T-helper 1 cell treated with Interleukin-12 subunit alpha and Interleukin-12 subunit beta and Interleukin-4 antibody, amounts not matched to agents 30 μg/mL and 1 μg/mL, for 36 hours (primary cell): ENCODE results near the gene ZNF138.
"Not testable (repeated sequence)": the region's sequence is repeated elsewhere in the genome, so short reads cannot be mapped to it uniquely, and the experiment has no call there.

Experiments
- H3K27ac Mint-ChIP-seq: one replicate; pipeline ENCODE4 v1.8.0; 2021; ENCODE audit warnings: mild to moderate bottlenecking, mixed read lengths
- H3K27me3 Mint-ChIP-seq: one replicate; pipeline ENCODE4 v1.8.0; 2021; ENCODE audit warnings: low read depth, mixed read lengths
- H3K36me3 Mint-ChIP-seq: one replicate; pipeline ENCODE4 v1.8.0; 2021; ENCODE audit warnings: low read depth, mixed read lengths
- H3K4me1 Mint-ChIP-seq: one replicate; pipeline ENCODE4 v1.8.0; 2021; ENCODE audit warnings: low read depth, mixed read lengths
- H3K4me3 Mint-ChIP-seq: one replicate; pipeline ENCODE4 v1.8.0; 2021; ENCODE audit warnings: mild to moderate bottlenecking, moderate library complexity, mixed read lengths
- H3K9me3 Mint-ChIP-seq: one replicate; pipeline ENCODE4 v1.8.0; 2021; ENCODE audit warnings: mixed read lengths

The ZNF138 gene

DNA sequence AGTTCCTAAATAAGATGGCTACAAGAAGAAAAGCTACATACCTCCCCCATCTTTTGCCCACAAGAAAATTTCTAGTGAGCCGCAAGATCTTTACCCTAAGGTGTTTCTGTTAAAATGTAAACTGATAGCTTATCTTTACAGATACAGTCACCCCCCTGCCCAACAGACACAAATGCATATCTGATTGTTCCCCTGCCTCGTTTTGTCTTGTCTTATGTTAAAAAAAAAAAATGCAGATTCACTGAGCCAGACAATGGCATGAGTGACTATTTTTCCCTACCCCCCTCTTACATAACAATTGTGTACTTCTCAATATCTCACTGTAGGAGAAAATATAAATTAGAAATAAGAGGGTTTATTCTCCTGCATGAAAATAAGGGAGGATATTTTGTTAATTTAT, 8.5 kb downstream of the ZNF138 start:
- Mint-ChIP-seq H3K27me3 (no peaks in the 10 kb centered on the region), H3K9me3 (peaks cover 52% of the 10 kb centered on the region), H3K4me1 (peaks cover 4% of the 10 kb centered on the region), H3K4me3 (no peak overlapping the region), H3K27ac (no peak overlapping the region), H3K36me3 (peaks cover 66% of the 10 kb centered on the region)

DNA sequence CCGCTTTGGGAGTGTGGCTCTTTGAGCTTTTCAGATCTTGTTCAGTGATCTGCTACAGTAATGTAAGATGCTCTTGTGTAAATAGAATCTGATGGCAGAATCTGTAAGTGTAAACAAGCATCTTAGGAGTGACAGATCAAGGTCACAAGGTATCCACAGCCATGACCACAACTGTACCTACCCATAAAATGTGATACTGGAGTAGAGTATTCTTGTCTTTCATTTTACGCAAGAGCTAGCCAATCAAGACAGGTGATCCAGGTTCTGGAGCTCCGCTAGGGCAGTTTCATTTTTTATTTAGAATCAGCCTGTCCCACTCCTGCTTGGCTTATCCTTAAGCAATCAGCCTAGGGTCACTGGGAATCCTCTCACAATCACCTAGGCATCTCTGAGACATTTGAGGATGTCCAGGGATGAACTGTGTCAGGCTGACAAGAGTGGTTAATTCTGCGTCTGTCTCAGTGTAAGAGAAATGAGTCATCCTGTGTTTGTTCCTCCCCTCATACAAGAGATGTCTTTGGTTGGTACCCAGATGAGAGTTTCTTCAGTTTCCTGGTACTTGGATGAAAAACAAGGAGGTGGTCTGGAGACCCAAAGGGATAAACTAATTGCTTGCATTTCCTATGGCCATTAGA, 13.6 kb downstream of the ZNF138 start:
- no peak overlapping the region for H3K4me3 Mint-ChIP-seq
- H3K27ac Mint-ChIP-seq, result no peak overlapping the region
- peaks cover 35% of the 10 kb centered on the region for H3K9me3 Mint-ChIP-seq
- H3K4me1 Mint-ChIP-seq, result peaks cover 2% of the 10 kb centered on the region
- no peaks in the 10 kb centered on the region for H3K27me3 Mint-ChIP-seq
- H3K36me3 Mint-ChIP-seq, result peaks cover 37% of the 10 kb centered on the region

DNA sequence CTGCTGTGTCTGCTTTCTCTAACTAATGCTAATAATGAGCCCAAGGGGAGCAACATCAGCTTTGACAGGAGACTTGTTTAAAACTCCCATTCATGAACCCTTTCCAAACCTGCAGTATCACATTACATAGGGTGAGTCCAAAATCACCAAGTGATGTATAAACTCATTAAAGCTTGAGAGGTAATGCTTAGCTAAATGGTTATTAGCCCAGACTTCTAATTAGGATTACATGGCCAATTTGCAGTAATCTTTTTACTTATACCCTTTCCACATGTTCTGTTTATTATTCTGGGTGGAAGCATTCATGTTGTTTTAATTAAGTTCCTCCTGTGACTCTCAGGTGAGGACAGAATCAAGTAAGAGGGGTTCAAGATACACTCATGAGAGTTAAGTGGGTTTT, 17.5 kb downstream of the ZNF138 start:
- Mint-ChIP-seq H3K4me1 (no peaks in the 10 kb centered on the region), H3K4me3 (no peak overlapping the region), H3K36me3 (peaks cover 35% of the 10 kb centered on the region), H3K27me3 (no peaks in the 10 kb centered on the region), H3K9me3 (peaks cover 30% of the 10 kb centered on the region), H3K27ac (no peak overlapping the region)

DNA sequence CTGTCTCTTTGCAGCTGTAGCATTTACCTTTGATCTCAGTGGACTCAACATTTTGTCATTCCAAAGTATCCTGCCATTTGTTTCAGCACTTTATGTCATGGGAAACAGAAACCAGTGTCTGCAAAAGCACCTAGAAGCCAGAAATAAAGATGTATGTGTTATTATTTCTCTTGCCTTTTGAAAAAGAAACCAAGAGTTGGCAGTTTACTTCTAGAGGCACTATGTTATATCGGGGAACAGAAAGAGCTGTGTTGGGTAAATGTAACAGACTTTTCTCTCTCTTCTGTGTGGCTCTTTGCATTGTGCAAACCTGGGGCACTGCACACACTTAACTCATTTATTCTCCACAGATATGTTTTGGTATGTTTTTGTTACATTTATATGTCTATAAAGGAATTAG, 36.7 kb downstream of the ZNF138 start:
- H3K36me3 Mint-ChIP-seq, result peaks cover 21% of the 10 kb centered on the region

DNA sequence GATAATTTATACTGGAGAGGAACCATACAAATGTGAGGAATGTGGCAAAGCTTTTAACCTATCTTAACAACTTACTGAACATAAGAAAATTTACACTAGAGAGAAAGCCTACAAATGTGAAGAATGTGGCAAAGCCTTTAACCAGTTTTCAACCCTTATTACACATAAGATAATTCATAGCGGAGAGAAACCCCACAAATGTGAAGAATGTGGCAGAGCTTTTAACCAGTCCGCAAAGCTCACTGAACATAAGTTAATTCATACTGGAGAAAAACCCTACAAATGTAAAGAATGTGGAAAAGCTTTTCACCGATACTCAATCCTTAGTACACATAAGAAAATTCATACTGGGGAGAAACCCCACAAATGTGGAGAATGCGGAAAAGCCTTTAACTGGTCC, 37.9 kb downstream of the ZNF138 start:
- no peak overlapping the region for H3K4me3 Mint-ChIP-seq
- H3K27ac Mint-ChIP-seq, result no peak overlapping the region
- H3K4me1 Mint-ChIP-seq, result no peaks in the 10 kb centered on the region
- no peaks in the 10 kb centered on the region for H3K27me3 Mint-ChIP-seq
- H3K36me3 Mint-ChIP-seq, result peaks cover 21% of the 10 kb centered on the region
- peaks cover 70% of the 10 kb centered on the region for H3K9me3 Mint-ChIP-seq

More for the DNA sequence above, 36.7 kb downstream of the ZNF138 start:
- no peaks in the 10 kb centered on the region for H3K4me1 Mint-ChIP-seq
- H3K9me3 Mint-ChIP-seq, result peaks cover 60% of the 10 kb centered on the region
- no peak overlapping the region for H3K27ac Mint-ChIP-seq
- H3K27me3 Mint-ChIP-seq, result no peaks in the 10 kb centered on the region
- no peak overlapping the region for H3K4me3 Mint-ChIP-seq

DNA sequence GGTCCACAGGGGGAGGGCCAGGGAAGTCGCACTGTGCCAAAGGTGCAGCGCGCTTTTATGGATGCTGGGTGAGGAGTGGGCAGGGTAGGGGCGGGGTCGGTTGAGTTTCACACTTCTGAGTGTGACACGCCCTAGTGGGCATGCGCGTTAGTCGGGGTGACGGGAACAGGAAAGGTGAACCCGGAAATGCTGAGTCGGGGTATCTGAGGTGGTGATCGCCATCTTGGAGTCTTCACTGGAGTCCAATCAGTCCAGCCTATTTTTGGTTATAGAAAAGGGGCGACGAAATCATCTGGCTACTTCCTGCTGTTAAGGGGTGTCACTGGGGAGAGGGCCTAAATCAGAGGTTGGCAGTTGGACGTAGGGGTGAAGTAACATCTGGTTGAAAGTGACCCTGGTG, 40.8 kb downstream of the ZNF138 start:
- Mint-ChIP-seq H3K36me3 (peaks cover 20% of the 10 kb centered on the region), H3K4me1 (no peaks in the 10 kb centered on the region), H3K9me3 (peaks cover 81% of the 10 kb centered on the region), H3K27ac (no peak overlapping the region), H3K4me3 (no peak overlapping the region), H3K27me3 (no peaks in the 10 kb centered on the region)

DNA sequence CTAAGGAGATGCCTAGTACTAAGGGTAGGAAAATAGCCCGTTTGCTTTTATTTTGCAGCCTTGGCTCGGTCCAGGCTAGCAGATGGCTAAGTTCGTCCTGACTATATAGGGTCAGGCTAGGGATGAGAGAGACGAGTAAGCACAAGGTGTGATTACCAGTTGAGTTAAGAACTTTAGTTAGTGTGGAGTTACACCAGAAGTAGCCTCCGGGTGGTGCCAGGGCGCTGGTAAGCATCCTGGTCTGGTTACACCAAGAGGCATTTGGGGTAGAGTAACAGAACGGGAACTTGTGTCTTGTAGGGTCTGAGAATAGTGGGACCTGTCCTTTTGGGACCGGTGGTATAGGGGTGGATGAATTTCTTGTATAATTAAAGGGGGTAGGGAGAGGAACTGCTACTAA, 41.6 kb downstream of the ZNF138 start:
- H3K9me3 Mint-ChIP-seq, result peaks cover 79% of the 10 kb centered on the region
- H3K27me3 Mint-ChIP-seq, H3K27ac Mint-ChIP-seq: not testable (repeated sequence)

DNA sequence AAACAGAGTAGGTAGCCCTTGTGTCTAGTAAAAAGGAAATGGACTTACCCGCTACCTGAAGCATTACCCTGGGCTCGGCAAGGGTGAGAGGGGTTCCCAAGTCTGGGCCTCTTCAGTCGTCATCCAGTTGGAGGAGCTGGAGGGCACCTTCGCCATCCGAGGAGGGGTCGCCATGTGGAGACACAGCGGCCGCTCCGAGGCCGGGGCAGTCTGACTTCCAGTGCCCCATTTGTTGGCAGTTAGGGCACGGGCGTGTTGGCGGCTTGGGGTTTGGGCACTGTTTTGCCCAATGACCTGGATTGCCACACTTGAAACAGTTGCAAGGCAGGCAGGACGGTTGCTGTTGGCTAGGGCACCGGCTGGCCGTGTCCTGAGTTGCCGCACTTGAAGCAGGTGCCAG, 43.8 kb downstream of the ZNF138 start:
- peaks cover 66% of the 10 kb centered on the region for H3K9me3 Mint-ChIP-seq
- H3K36me3 Mint-ChIP-seq, H3K4me1 Mint-ChIP-seq, H3K27me3 Mint-ChIP-seq, H3K27ac Mint-ChIP-seq, H3K4me3 Mint-ChIP-seq: not testable (repeated sequence)

More for the DNA sequence above, 41.6 kb downstream of the ZNF138 start:
- not testable (repeated sequence) for H3K4me3 Mint-ChIP-seq, H3K4me1 Mint-ChIP-seq
- peaks cover 19% of the 10 kb centered on the region for H3K36me3 Mint-ChIP-seq

DNA sequence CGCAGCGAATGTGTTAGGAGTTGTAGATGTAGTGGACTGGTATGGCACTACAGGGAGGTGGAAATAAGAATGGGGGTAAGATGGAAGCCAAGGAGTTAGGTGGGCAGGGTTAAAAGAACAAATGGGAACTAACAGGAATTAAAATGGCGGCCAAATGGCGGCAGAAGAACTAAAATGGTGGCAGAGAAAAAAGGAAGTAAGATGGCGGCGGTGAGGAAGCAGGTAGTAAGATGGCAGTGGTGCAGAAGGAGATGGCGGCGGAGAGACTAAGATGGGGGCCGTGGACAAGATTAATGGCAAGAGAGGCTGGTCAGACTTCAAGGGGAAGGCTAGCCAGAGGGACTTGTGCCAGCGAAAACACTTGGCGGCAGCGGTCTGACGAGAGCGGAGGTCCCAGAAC, 44.5 kb downstream of the ZNF138 start:
- Mint-ChIP-seq H3K36me3 (peaks cover 4% of the 10 kb centered on the region), H3K27ac (no peak overlapping the region), H3K9me3 (peaks cover 70% of the 10 kb centered on the region), H3K4me3 (no peak overlapping the region), H3K4me1 (no peaks in the 10 kb centered on the region), H3K27me3 (no peaks in the 10 kb centered on the region)

DNA sequence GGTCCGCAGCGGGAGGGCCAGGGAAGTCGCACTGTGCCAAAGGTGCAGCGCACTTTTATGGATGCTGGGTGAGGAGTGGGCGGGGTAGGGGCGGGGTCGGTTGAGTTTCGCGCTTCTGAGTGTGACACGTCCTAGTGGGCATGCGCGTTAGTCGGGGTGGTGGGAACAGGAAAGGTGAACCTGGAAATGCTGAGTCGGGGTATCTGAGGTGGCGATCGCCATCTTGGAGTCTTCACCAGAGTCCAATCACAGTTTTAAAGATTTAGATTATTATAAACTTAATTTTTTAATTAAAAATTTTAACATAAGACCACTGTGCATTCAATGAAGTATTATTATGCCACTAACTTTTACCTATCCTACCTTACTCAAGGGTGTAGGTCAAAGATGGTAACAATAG, 45.7 kb downstream of the ZNF138 start:
- Mint-ChIP-seq H3K27me3 (no peaks in the 10 kb centered on the region), H3K9me3 (peaks cover 62% of the 10 kb centered on the region), H3K4me3 (no peak overlapping the region), H3K4me1 (no peaks in the 10 kb centered on the region), H3K36me3 (peaks cover 4% of the 10 kb centered on the region), H3K27ac (no peak overlapping the region)

DNA sequence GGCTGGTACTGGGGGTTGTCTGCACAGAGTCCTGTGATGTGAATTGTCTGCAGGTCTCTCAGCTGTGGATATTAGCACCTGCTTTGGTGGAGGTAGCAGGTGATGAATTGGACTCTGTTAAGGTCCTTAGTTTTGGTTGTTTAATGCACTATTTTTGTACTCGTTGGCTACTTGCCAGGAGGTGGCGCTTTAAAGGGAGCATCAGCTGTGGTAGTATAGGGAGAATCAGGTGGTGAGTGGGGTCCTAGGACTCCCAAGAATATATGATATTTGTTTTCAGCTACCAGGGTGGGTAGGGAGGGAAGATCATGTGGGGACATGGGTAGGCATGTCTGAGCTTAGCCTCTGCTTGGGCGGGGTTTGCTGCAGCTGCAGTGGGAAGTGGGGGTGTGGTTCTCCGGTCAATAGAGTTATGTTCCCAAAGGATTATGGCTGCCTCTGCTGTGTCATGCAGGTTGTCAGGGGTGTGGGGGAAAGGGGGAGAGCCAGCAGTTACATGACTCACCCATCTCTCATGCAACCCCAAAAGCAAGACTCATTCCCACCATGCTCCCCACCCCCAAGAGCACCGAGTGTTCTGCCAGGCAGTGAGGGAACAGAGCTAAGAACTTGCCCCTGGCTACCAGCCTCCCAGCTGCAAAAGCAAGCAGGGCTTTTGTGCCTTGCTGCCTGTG, 55.2 kb downstream of the ZNF138 start:
- peaks cover 24% of the 10 kb centered on the region for H3K9me3 Mint-ChIP-seq

DNA sequence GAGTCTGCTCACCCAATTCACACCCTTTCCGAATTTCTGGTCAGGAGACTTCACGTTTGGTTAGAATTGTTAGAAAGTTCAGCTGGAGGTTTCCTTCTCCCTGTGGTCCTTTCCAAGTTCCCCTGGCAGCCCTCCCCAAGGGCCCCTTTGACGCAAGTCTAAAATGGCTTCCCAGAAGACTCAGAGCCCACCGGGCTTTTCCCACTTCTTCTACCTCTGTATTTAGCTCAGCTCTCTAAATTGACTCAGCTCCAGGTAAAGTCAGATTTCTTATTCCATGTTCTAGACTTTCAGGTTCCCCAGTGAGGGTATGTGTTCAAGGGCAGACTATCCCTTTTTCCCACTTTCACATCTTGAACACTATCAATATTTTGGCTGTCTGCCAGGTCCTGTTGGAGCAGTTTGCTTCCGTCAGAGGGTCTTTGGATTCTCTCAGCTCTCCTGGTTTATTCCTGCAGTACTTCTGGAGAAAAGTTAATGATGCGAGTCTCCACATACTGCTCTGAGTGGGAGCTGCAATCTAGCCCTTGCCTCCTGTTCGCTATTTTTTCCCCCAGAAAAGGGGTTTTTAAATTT, 55.8 kb downstream of the ZNF138 start:
- Mint-ChIP-seq H3K36me3 (no peaks in the 10 kb centered on the region), H3K4me3 (no peak overlapping the region), H3K27ac (no peak overlapping the region), H3K27me3 (no peaks in the 10 kb centered on the region), H3K9me3 (peaks cover 21% of the 10 kb centered on the region), H3K4me1 (no peaks in the 10 kb centered on the region)

More for the DNA sequence above, 55.2 kb downstream of the ZNF138 start:
- Mint-ChIP-seq H3K27ac (no peak overlapping the region), H3K4me3 (no peak overlapping the region), H3K36me3 (no peaks in the 10 kb centered on the region), H3K4me1 (no peaks in the 10 kb centered on the region), H3K27me3 (no peaks in the 10 kb centered on the region)

DNA sequence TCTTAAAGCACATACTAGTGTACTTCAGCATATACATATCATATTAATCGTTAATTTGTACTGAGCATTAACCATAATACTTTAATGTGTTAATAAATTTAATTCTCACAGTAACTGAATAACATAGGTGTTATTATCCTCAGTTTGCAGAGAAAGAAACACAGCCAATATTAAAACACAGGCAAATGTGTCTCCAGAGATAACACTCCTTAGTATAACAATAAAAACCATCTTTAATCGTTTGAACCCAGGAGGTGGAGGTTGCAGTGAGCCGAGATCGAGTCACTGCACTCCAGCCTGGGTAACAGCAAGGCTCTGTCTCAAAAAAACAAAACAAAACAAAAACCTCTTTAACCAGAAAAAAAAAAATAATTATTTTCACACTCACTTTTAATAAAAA, 59.5 kb downstream of the ZNF138 start:
- H3K4me1 Mint-ChIP-seq, result no peaks in the 10 kb centered on the region
- peaks cover 5% of the 10 kb centered on the region for H3K9me3 Mint-ChIP-seq
- no peak overlapping the region for H3K27ac Mint-ChIP-seq
- H3K27me3 Mint-ChIP-seq, result no peaks in the 10 kb centered on the region
- H3K36me3 Mint-ChIP-seq, result no peaks in the 10 kb centered on the region
- H3K4me3 Mint-ChIP-seq, result no peak overlapping the region

DNA sequence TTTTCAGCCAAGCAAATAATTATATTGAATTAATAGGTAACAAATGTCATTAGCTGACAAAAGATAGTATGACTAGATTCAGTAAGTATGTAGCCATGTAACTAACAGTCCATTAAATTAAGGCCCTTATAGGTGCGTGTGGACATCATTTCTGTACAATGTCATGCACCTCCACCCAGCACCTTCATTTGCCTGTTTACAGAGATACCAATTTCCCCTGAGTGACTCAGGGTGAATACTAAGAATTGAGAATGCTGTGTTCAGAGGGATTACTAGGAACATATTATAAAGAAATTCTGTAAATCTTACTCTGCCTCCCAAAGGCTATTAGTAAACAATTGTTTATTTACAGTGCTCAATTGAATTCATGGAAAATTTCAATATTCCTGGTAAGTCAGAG, 60.7 kb downstream of the ZNF138 start:
- Mint-ChIP-seq H3K36me3 (no peaks in the 10 kb centered on the region), H3K27ac (no peak overlapping the region), H3K9me3 (no peaks in the 10 kb centered on the region), H3K4me1 (no peaks in the 10 kb centered on the region), H3K27me3 (no peaks in the 10 kb centered on the region), H3K4me3 (no peak overlapping the region)

DNA sequence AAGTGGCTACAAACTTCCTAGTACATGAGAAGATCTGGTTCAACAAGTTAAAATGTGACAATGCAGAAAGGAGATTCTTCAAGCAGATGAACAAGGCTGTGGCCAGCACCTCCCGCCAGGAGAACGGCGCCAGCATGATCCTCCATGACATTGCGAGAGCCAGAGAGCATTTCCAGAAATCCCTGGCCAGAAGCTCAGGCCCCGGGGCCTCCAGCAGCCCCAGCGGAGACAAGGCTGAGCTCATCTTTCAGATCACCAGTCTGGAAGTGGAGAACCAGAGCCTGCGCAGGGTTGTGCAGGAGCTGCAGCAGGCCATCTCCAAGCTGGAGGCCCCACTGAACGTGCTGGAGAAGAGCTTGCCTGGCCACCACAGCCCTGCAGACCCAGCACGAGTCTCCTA, 68.8 kb downstream of the ZNF138 start:
- peaks cover 25% of the 10 kb centered on the region for H3K9me3 Mint-ChIP-seq
- H3K4me3 Mint-ChIP-seq, result no peak overlapping the region
- no peaks in the 10 kb centered on the region for H3K27me3 Mint-ChIP-seq
- no peak overlapping the region for H3K27ac Mint-ChIP-seq
- H3K36me3 Mint-ChIP-seq, result no peaks in the 10 kb centered on the region
- no peaks in the 10 kb centered on the region for H3K4me1 Mint-ChIP-seq
